NT2/D1 (cell line): ENCODE measurements around the gene ELAPOR1.

Experiments
- YY1 ChIP-seq: IDR thresholded peaks from 2 replicates; pipeline ENCODE4 v1.6.1; 2011; ENCODE audit not compliant: insufficient read length, insufficient read depth
- ZNF274 ChIP-seq: IDR thresholded peaks from 2 replicates; pipeline ENCODE4 v1.6.1; 2011; ENCODE audit warnings: mild to moderate bottlenecking, low read depth, low read length

GRCh38 chr1:109115685-109116084 lies 1.8 kb downstream of the ELAPOR1 start:
- TF ChIP-seq YY1 (no peak), ZNF274 (no peak)
